Measurements from ENCODE around the gene SDK2.

Gene SDK2

DNA sequence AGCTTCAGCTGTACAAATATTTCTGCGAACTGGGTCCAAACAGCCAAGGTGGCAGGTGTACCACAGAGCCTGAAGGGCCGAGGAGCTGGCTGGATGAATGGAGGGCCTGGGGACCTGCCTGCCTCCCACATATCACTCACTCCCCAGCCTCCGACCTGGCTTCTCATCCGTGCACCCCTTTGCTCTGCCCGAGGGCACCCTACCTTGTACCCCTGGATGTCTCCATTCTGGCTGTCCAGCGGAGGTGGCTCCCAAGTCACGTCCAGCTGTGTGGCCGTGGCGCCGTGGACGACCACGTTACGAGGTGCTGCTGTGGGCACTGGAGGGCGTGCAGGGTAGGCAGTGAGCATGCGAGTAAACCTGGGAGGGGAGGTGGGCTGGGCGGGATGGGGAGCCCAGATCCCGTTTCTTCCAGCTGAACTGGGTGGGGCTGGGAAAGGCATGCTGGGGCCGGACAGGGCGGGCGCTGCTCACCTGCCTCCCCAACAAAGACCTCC lies 265.2 kb downstream of the SDK2 start:
- no peak for DNase-seq (ENCODE audit: extremely low read depth, low read depth)
- TF ChIP-seq, protein P1, sequence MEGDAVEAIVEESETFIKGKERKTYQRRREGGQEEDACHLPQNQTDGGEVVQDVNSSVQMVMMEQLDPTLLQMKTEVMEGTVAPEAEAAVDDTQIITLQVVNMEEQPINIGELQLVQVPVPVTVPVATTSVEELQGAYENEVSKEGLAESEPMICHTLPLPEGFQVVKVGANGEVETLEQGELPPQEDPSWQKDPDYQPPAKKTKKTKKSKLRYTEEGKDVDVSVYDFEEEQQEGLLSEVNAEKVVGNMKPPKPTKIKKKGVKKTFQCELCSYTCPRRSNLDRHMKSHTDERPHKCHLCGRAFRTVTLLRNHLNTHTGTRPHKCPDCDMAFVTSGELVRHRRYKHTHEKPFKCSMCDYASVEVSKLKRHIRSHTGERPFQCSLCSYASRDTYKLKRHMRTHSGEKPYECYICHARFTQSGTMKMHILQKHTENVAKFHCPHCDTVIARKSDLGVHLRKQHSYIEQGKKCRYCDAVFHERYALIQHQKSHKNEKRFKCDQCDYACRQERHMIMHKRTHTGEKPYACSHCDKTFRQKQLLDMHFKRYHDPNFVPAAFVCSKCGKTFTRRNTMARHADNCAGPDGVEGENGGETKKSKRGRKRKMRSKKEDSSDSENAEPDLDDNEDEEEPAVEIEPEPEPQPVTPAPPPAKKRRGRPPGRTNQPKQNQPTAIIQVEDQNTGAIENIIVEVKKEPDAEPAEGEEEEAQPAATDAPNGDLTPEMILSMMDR (IDR thresholded peaks at IDR 0.05; ENCODE audit: low read depth, low read length): no peak

DNA sequence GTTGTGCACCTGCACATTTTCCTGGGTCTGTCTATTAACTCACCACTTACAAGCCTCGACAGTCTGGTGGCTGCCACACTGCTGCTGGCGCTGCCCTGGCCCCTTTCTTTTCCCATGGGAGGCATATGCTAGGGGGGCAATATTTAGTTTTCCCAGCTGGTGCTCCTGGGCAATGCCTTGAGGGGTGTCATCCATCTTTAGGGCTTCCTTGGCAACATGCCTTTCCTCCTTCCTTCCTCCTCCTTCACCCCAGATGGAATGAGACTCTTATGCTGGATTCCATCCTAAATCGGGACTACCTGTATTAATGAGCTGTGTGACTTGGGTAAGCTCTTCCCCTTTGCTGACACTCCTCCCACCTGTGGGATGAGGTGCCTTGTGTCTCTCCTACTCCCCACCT lies 267.6 kb downstream of the SDK2 start:
- TF ChIP-seq, protein P1 (IDR thresholded peaks at IDR 0.05; ENCODE audit: low read depth, low read length): no peak
- no peak for DNase-seq (ENCODE audit: extremely low read depth, low read depth)

DNA sequence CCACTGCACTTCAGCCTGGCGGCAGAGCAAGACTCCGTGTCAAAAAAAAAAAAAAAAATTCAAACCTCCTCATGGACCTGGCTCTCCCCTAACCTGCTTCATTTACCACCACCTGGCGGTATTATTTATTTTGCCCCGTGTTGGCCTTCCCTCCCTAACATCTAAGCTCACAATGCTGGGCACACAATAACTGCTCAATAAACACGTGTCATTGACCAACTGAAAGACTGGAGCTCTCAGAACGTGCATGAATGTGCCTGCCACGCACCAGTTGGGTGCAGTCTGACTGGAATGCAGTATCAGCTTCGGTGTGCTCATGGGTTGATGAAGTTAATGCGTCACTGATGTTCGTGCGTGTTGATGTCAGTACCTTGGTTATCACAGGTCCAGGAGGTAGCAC lies 268.1 kb downstream of the SDK2 start:
- DNase-seq (ENCODE audit: extremely low read depth, low read depth): no peak
- TF ChIP-seq, protein P1 (IDR thresholded peaks at IDR 0.05; ENCODE audit: low read depth, low read length): no peak

DNA sequence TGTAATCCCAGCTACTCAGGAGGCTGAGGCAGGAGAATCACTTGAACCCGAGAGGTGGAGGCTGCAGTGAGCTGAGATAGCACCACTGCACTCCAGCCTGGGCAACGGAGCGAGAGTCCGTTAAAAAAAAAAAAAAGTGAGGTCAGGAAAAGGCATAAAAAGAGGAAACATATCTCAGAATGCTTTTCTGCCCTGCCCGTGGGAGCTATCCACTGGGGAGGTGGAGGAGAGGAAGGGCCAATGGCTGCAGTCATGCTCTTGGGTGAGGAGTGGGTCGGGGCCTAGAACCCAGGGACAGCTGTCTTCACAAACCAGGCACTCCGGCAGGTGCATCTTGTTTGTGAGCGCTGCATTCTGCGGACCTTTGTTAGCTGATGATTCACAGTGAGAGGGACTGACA lies 272.4 kb downstream of the SDK2 start:
- no peak for DNase-seq (ENCODE audit: extremely low read depth, low read depth)
- TF ChIP-seq, protein P1 (IDR thresholded peaks at IDR 0.05; ENCODE audit: low read depth, low read length): no peak

DNA sequence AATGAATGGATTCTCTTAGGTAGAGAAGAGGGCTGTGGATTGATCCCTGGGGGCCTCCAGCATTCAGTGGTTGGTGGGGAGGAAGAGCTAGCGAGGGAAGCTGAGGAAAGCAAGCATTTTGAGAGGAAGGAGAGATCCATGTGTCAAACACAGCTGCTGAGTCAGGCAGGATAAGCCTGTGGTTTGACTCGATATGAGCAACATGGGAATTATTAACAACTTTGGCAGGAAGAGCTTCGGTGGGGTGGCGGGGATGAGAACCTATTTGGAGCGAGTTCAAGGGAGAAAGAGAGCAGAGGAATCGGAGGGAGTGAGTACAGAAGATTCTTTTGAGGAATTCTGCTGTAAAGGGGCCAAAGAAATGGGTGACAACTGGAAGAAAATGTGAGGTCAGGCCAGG lies 273.0 kb downstream of the SDK2 start:
- TF ChIP-seq, protein P1 (IDR thresholded peaks at IDR 0.05; ENCODE audit: low read depth, low read length): no peak
- DNase-seq (ENCODE audit: extremely low read depth, low read depth): peak; percentile 22

DNA sequence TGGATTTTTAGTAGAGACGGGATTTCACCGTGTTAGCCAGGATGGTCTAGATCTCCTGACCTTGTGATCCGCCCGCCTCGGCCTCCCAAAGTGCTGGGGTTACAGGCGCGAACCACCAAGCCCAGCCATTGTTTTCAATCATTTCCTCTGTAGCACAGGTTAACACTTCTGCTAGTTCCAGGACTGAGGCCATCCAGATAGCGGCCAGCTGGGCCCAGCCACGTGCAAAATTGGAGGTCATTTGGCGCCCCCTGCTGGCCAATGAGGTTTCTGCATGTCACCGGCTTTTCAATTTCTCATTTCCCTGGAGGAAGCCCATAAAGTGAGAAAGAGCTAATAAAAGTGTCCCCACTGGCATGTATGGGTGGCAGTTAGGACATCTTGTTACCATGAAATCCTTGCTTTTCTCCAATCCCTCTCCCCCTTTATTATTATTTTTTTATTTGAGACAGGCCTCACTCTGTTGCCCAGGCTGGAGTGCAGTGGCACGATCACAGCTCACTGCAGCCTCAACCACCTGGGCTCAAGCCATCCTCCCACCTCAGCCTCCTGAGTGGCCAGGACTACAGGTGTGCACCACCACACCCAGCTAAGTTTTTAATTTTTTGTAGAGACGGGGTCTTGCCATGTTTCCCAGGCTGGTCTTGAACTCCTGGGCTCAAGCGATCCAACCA lies 274.3 kb downstream of the SDK2 start:
- TF ChIP-seq, protein P1 (IDR thresholded peaks at IDR 0.05; ENCODE audit: low read depth, low read length): peak; percentile 80
- DNase-seq (ENCODE audit: extremely low read depth, low read depth): peak; percentile 34

DNA sequence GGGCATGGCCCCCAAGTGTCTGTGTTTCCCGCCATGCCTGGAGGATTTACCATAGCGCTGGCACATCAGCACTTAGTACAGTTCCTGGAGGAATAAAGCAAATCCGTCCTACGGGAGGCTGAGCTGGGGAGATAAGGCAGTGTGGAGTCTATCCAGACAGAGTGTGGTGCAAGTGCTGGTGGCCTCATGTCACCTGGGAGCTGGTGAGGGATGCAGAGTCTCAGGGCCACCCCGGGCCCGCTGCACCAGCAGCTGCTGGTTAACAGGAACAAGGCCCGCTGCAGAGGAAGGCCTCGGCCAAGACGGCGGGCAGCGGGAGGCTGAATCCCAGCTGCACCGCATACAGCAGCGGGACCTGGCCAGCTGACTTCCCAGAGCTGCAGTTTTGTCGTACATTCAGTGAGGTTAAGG lies 275.1 kb downstream of the SDK2 start:
- TF ChIP-seq, protein P1 (IDR thresholded peaks at IDR 0.05; ENCODE audit: low read depth, low read length): no peak
- DNase-seq (ENCODE audit: extremely low read depth, low read depth): no peak
